HEK293T (cell line): ENCODE data around the gene KCNQ1OT1.

Experiments used
- CTCF ChIA-PET: fragments of 350-600 bp; formaldehyde crosslinking; extraction: SDS; loops from one replicate; lab custom pipeline; 2021; ENCODE audit warnings: antibody characterized with exemption, inconsistent platforms; lab: Yijun Ruan, JAX
- POLR2A ChIA-PET: fragments of 350-600 bp; formaldehyde crosslinking; extraction: SDS; loops from one replicate; lab custom pipeline; 2020; ENCODE audit warnings: antibody characterized with exemption, inconsistent platforms; lab: Yijun Ruan, JAX
- DNase-seq: peaks from one replicate; pipeline ENCODE4 v3.0.0; 2012; ENCODE audit warnings: mixed read lengths; ENCODE audit errors: extremely low spot score
- ARNT ChIP-seq: fragments of 450-650 bp; IDR thresholded peaks from 2 replicates; pipeline ENCODE4 v1.6.1; 2017; ENCODE audit warnings: mild to moderate bottlenecking
- BHLHE40 ChIP-seq: fragments of 450-650 bp; IDR thresholded peaks from 2 replicates; pipeline ENCODE4 v1.6.1; 2016; ENCODE audit warnings: mild to moderate bottlenecking, moderate library complexity, borderline replicate concordance
- CTBP1 ChIP-seq: fragments of 450-650 bp; IDR thresholded peaks from 2 replicates; pipeline ENCODE4 v1.6.1; 2016; ENCODE audit warnings: borderline replicate concordance
- ELF4 ChIP-seq: fragments of 450-650 bp; IDR thresholded peaks from 2 replicates; pipeline ENCODE4 v1.6.1; 2017; ENCODE audit warnings: antibody characterized with exemption
- FOXA1 ChIP-seq: fragments of 450-650 bp; IDR thresholded peaks from 2 replicates; pipeline ENCODE4 v1.6.1; 2016; ENCODE audit warnings: mild to moderate bottlenecking
- FOXK2 ChIP-seq: fragments of 450-650 bp; IDR thresholded peaks from 2 replicates; pipeline ENCODE4 v1.6.1; 2016; ENCODE audit warnings: mild to moderate bottlenecking
- FOXM1 ChIP-seq: fragments of 450-650 bp; IDR thresholded peaks from 2 replicates; pipeline ENCODE4 v1.6.1; 2017; ENCODE audit warnings: mild to moderate bottlenecking, borderline replicate concordance
- HDGF ChIP-seq: fragments of 450-650 bp; IDR thresholded peaks from 2 replicates; pipeline ENCODE4 v1.6.1; 2017; ENCODE audit warnings: antibody characterized with exemption, borderline replicate concordance
- L3MBTL2 ChIP-seq: fragments of 450-650 bp; conservative IDR thresholded peaks from 2 replicates; pipeline ENCODE4 v1.6.1; 2016; ENCODE audit warnings: mild to moderate bottlenecking
- LEF1 ChIP-seq: fragments of 450-650 bp; IDR thresholded peaks from 2 replicates; pipeline ENCODE4 v1.6.1; 2017; ENCODE audit warnings: mild to moderate bottlenecking, borderline replicate concordance
- NFRKB ChIP-seq: fragments of 450-650 bp; IDR thresholded peaks from 2 replicates; pipeline ENCODE4 v1.6.1; 2016; ENCODE audit warnings: mild to moderate bottlenecking, moderate library complexity
- SP1 ChIP-seq: fragments of 450-650 bp; IDR thresholded peaks from 2 replicates; pipeline ENCODE4 v1.6.1; 2017
- SUZ12 ChIP-seq: fragments of 450-650 bp; IDR thresholded peaks from 2 replicates; pipeline ENCODE4 v1.6.1; 2016; ENCODE audit warnings: mild to moderate bottlenecking
- TARDBP ChIP-seq: fragments of 450-650 bp; IDR thresholded peaks from 2 replicates; pipeline ENCODE4 v1.6.1; 2016
- ZNF384 ChIP-seq: fragments of 450-650 bp; IDR thresholded peaks from 2 replicates; pipeline ENCODE4 v1.6.1; 2016
- TF ChIP-seq, protein P1 (sequence below): fragments of 450-650 bp; IDR thresholded peaks from 2 replicates; pipeline ENCODE4 v1.6.1; 2016

KCNQ1OT1 gene

DNA sequence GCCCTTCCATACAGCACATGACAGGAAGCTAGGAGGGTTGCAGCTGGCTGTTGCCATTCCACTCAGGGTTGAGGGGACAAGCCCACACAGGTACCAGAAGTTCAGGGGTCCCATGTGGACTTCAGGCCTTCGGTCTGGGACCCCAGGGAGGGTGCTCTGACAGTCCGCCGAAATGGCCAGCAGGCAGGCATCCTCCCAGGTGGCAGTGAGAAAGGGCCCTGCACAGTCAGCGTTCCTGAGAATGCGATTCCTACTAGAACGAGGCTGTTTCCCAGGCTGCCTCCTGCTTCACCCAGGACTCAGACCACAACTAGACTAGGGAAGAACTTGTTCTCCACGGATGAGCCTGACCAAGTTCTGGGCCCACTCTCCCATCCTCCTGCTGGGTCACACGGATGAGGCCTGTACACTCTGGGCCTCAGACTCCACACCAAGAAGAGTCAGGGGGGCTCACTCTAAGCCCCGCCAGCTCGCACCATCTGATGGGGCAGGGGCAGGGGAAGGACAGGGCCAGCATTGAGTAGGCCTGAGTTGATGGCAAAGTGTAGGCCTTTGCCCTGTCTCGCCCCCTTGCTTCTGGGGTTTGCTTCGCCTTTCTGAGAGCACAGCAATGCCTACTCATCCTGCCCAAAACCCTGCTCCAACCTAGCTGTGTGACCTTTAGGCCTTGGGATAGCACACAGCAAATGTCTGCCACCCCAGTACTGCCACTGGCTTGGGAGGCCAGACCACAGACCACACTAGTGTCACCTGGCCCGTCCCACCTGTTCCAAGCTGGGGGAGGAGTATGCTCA is 14.0 kb downstream of the KCNQ1OT1 start:
- ChIA-PET CTCF (no interaction called here), POLR2A (no interaction called here)
- TF ChIP-seq HDGF, result no peak
- no peak for TF ChIP-seq TARDBP
- TF ChIP-seq, protein P1, sequence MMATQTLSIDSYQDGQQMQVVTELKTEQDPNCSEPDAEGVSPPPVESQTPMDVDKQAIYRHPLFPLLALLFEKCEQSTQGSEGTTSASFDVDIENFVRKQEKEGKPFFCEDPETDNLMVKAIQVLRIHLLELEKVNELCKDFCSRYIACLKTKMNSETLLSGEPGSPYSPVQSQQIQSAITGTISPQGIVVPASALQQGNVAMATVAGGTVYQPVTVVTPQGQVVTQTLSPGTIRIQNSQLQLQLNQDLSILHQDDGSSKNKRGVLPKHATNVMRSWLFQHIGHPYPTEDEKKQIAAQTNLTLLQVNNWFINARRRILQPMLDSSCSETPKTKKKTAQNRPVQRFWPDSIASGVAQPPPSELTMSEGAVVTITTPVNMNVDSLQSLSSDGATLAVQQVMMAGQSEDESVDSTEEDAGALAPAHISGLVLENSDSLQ, result no peak
- no peak for TF ChIP-seq BHLHE40
- TF ChIP-seq ARNT, result no peak
- no peak for TF ChIP-seq ZNF384
- no peak for TF ChIP-seq FOXA1
- no peak for TF ChIP-seq LEF1
- TF ChIP-seq FOXM1, result no peak
- no peak for TF ChIP-seq ELF4
- TF ChIP-seq SUZ12, result no peak
- no peak for TF ChIP-seq NFRKB
- TF ChIP-seq SP1, result no peak
- no peak for TF ChIP-seq FOXK2
- no peak for DNase-seq

DNA sequence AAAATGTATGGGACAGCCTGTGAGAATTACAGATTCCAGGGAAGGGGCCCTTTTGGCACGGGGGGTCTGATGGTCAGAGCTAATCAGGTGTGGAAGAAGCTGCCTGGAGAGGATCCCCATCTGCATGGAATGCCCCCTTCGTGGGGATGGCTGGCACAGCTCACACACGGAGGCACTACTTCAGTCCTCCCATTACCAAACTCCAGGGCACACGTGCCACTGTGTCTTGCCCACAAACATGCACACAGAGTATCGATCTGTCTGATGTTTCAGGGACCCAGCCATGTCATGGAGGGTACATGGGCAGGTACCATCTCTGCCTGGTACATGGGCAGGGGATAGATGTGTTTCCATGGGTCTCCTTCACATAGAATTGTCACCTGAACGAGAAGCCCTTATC is 14.7 kb downstream of the KCNQ1OT1 start:
- no peak for DNase-seq
- CTCF ChIA-PET, result no interaction called here
- TF ChIP-seq NFRKB, result no peak
- TF ChIP-seq FOXK2, result no peak
- TF ChIP-seq HDGF, result no peak
- TF ChIP-seq FOXM1, result no peak
- no peak for TF ChIP-seq SUZ12
- no peak for TF ChIP-seq CTBP1
- TF ChIP-seq ELF4, result no peak
- no peak for TF ChIP-seq ZNF384
- POLR2A ChIA-PET, result no interaction called here

DNA sequence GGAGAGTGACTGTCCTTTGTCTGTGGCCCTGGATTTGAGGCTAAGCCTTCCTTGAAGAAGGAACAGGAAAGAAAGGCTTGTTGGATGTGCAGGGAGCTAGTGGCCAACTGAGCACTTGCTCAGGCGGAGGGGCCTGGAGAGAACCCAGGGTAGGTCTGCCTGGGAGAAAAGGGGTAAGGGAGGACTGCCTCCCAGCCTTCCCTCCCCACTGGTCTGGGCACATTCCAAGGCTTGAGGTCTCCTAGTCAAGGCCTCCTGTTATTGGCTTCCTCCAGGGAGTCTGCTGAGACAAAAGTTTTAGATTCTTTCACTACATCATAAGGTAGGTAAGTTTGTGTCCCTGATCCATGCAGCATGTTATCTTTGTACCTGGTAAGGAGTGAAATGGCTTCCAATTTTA is 15.2 kb downstream of the KCNQ1OT1 start:
- ChIA-PET CTCF (no interaction called here), POLR2A (no interaction called here)
- DNase-seq, result no peak
- TF ChIP-seq ZNF384, result no peak
- TF ChIP-seq LEF1, result no peak
- no peak for TF ChIP-seq NFRKB
- no peak for TF ChIP-seq SP1
- TF ChIP-seq HDGF, result no peak
- no peak for TF ChIP-seq FOXK2
- no peak for TF ChIP-seq FOXM1
- no peak for TF ChIP-seq ELF4
- no peak for TF ChIP-seq ARNT
- TF ChIP-seq L3MBTL2, result no peak
- TF ChIP-seq TARDBP, result no peak
- TF ChIP-seq, protein P1, result no peak
- TF ChIP-seq CTBP1, result no peak
- no peak for TF ChIP-seq FOXA1
- TF ChIP-seq BHLHE40, result no peak
- TF ChIP-seq SUZ12, result no peak

DNA sequence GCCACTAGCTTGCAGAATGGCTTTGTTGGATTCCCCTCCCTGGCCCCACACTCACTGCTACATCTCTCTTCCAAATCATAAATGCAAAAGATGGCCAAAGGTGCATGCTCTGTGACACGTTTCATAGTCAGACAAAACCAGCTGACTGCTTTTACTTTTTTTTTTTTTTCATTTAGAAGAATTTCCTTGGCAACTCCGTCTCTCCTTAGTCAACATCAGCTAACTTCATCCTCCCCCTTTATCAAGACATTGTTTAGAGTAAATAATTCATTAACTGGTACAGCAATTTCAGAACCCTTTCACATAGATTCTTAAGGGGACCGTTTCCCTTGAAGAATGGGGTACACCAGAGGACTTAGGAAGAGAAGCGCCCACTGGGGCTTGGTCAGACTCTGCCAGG is 16.0 kb downstream of the KCNQ1OT1 start:
- no peak for DNase-seq
- ChIA-PET POLR2A (no interaction called here), CTCF (interaction anchor here (0.7 kb wide), 1 partner anchor 36 kb away, joined by 3 read pairs; no protein-coding TSS in a partner anchor)
- no peak for TF ChIP-seq CTBP1
- TF ChIP-seq, protein P1, result no peak
- no peak for TF ChIP-seq BHLHE40
- TF ChIP-seq FOXK2, result no peak
- no peak for TF ChIP-seq SUZ12
- no peak for TF ChIP-seq FOXM1
- TF ChIP-seq ELF4, result no peak
- no peak for TF ChIP-seq NFRKB
- no peak for TF ChIP-seq SP1
- no peak for TF ChIP-seq FOXA1
- TF ChIP-seq L3MBTL2, result no peak

DNA sequence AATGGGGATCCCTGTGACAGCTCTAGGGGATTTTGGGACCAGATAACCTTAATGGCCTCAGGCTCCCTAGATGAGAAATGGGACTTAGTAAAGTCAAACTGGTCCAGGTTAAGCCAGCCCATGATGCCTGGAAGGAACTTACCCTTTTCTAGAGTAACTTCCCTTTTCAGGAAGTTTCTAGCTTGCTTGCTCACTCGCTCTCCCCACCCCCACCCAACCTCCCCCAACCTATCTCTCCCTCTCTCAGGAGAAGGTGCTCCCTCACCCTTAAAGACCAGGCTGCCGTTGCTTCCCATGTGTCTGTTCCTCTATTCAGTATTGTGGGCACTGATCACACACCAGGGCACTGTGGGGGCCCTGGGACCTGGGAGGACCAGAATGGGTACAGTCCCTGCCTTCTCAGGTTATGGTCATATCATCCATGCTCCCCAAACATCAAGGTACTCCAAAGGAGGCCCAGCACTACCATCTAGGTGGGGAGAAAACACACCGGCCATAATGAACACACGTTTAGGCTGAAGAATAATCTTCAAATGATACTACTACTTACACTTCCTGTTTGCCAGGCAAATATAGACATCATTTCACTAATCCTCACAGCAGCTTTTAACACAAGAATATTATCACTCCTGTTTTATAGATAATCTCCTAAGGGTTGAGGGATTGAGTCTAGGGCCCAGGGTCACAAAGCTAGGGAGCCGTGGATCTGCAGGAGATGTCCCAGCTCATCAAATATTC is 18.2 kb downstream of the KCNQ1OT1 start:
- ChIA-PET CTCF (no interaction called here), POLR2A (interaction anchor here (0.6 kb wide), 1 partner anchor 18 kb away, joined by 3 read pairs; the partner anchor contains the start of gene KCNQ1OT1)
- TF ChIP-seq NFRKB (no peak), ARNT (no peak), ZNF384 (no peak), FOXK2 (no peak), CTBP1 (no peak), FOXM1 (no peak), HDGF (no peak), SUZ12 (no peak), L3MBTL2 (no peak), BHLHE40 (no peak), SP1 (no peak), LEF1 (no peak), FOXA1 (no peak), TARDBP (no peak), ELF4 (no peak)
- TF ChIP-seq, protein P1, result no peak
- DNase-seq, result no peak
